Gastrocnemius medialis (tissue), 4 donors: Measurements from ENCODE around the gene RBM17.

Experiments used
- CTCF ChIP-seq, 5 experiments: fragments of 450-650 bp in 3 of 5; fragments of 200-600 bp in 2 of 5; sonication (generic) in 2 of 5; IDR thresholded peaks in 4 of 5; conservative IDR thresholded peaks in 1 of 5; 1 replicate in 4 of 5; 2 replicates in 1 of 5; pipeline ENCODE4 v1.5.1; 2016 to 2019; ENCODE audit warnings: antibody characterized with exemption in 5 of 5, mild to moderate bottlenecking in 3 of 5, moderate library complexity in 3 of 5
- POLR2A ChIP-seq, 2 donors: fragments of 450-650 bp; IDR thresholded peaks; one replicate each; pipeline ENCODE4 v1.6.1; 2017; ENCODE audit warnings: antibody characterized with exemption in 2 of 2, mild to moderate bottlenecking in 2 of 2, moderate library complexity in 2 of 2

GRCh38 chr10:6123532-6123931 lies 34.7 kb downstream of the RBM17 start:
- TF ChIP-seq POLR2A (IDR thresholded peaks at IDR 0.05) (no peak), CTCF (IDR thresholded peaks at IDR 0.05 in 4 of 5, conservative IDR thresholded peaks at IDR 0.05 in 1 of 5) (no peak)
